Measurements from ENCODE around the gene TMPRSS12.
"Not testable (repeated sequence)": the region's sequence is repeated elsewhere in the genome, so short reads cannot be mapped to it uniquely, and the experiment has no call there.

The TMPRSS12 gene

GRCh38 chr12:50901685-50902113 is 59.0 kb downstream of the TMPRSS12 start:
- no peak for TF ChIP-seq CTCF (IDR thresholded peaks at IDR 0.05; ENCODE audit: low read depth, low read length)
- in situ Hi-C loops (cut with HindIII; ENCODE audit: low sequenced_read_pairs): no loop called here
- no peak for DNase-seq (ENCODE audit: low read depth, low spot score)
- no peak overlapping the region for H3K4me3 ChIP-seq (ENCODE audit: low read depth, low read length)

DNA sequence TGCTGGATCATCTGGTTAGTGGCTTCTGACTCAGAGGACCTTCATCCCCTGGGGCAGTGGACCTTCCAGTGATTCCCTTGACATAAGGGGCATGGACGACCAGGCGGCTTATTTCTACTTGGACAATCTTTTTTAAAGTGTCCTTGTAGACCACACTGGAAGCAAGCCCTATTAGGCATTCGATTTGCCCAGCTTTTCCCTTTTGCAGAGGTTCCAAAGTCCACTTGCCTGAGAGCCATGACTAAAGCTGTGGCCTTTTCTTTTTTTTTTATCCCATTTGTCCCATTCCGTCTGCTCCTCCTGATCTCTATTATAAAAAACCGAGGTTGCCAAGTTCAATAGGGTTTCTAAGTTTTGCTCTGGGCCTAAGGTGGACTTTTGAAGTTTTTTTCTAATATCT is 65.8 kb downstream of the TMPRSS12 start:
- DNase-seq (ENCODE audit: low read depth, low spot score); in situ Hi-C loops (cut with HindIII; ENCODE audit: low sequenced_read_pairs); H3K4me3 ChIP-seq (ENCODE audit: low read depth, low read length): not testable (repeated sequence)

DNA sequence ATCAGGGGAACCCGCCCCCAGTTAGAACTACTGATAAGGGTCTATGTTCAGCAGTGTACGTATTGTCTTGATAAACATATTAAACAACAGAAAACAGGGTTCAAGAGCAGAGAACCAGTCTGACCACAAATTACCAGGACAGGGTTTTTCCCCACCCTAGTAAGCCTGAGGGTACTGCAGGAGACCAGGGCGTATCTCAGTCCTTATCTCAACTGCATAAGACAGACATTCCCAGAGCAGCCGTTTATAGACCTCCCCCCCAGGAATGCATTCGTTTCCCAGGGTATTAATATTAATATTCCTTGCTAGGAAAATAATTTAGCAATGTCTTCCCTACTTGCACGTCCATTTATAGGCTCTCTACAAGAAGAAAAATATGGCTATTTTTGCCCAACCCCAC is 69.6 kb downstream of the TMPRSS12 start:
- H3K4me3 ChIP-seq (ENCODE audit: low read depth, low read length); in situ Hi-C loops (cut with HindIII; ENCODE audit: low sequenced_read_pairs); DNase-seq (ENCODE audit: low read depth, low spot score): not testable (repeated sequence)

DNA sequence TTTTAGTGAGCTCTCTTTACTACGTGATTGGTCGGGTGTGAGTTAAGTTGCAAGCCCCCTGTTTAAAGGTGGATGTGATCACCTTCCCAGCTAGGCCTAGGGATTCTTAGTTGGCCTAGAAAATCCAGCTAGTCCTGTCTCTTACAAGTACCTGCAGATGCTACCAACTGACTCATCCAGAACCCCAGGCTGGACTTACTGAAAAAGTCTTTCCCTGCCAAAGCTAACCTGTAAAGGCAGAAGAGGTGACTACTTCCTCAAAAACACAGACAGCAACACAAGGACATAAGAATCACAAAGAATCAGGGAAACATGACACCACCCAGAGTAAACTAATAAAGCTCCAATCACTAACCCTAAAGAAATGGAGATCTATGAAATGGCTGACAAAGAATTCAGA is 70.5 kb downstream of the TMPRSS12 start:
- no peak for TF ChIP-seq CTCF (IDR thresholded peaks at IDR 0.05; ENCODE audit: low read depth, low read length)
- in situ Hi-C loops (cut with HindIII; ENCODE audit: low sequenced_read_pairs): no loop called here
- no peak for DNase-seq (ENCODE audit: low read depth, low spot score)
- no peak overlapping the region for H3K4me3 ChIP-seq (ENCODE audit: low read depth, low read length)

DNA sequence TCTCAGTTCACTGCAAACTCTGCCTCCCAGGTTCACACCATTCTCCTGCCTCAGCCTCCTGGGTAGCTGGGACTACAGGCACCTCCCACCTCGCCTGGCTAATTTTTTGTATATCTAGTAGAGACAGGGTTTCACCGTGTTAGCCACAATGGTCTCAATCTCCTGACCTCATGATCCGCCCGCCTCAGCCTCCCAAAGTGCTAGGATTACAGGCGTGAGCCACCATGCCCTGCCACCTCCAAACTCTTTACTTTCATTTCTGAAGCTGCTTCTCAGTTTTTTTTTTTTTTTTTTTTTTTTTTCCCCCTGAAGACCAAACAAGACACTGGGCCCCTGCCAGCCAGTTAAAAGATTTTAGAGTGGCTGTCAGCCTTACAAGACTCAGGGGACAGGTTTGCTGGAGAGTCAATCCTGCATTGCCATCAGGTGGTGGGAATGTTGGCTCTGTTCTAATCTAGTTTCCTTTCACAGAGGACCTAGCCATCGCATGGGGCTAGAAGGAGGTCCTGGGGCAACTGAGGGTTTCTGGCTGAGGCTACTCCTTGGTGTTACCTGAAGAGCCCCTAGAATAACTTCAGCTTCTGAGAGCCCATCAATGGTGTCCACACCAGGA is 72.3 kb downstream of the TMPRSS12 start:
- no peak for TF ChIP-seq CTCF (IDR thresholded peaks at IDR 0.05; ENCODE audit: low read depth, low read length)
- no peak for DNase-seq (ENCODE audit: low read depth, low spot score)
- H3K4me3 ChIP-seq (ENCODE audit: low read depth, low read length): no peak overlapping the region
- in situ Hi-C loops (cut with HindIII; ENCODE audit: low sequenced_read_pairs): no loop called here

- DNase-seq (ENCODE audit: low read depth, low spot score): no peak
- no peak overlapping the region for H3K4me3 ChIP-seq (ENCODE audit: low read depth, low read length)
- no peak for TF ChIP-seq CTCF (IDR thresholded peaks at IDR 0.05; ENCODE audit: low read depth, low read length)
- in situ Hi-C loops (cut with HindIII; ENCODE audit: low sequenced_read_pairs): no loop called here
These were observed 73.6 kb downstream of the TMPRSS12 start for GRCh38 chr12:50916292-50916691.

- no peak for TF ChIP-seq CTCF (IDR thresholded peaks at IDR 0.05; ENCODE audit: low read depth, low read length)
- no peak for DNase-seq (ENCODE audit: low read depth, low spot score)
- no peak overlapping the region for H3K4me3 ChIP-seq (ENCODE audit: low read depth, low read length)
- in situ Hi-C loops (cut with HindIII; ENCODE audit: low sequenced_read_pairs): no loop called here
These were observed 76.0 kb downstream of the TMPRSS12 start for GRCh38 chr12:50918584-50919316.
